22Rv1 (cell line): Measurements from ENCODE around the gene NHLRC2.

ENCODE experiments used
- H3K27ac ChIP-seq: fragments of 450-650 bp; 2 replicates; pipeline ENCODE4 v1.5.1; 2017
- CTCF ChIP-seq: fragments of 450-650 bp; IDR thresholded peaks from 2 replicates; pipeline ENCODE4 v1.5.1; 2017; ENCODE audit warnings: mild to moderate bottlenecking
- ZFX ChIP-seq: fragments of 450-650 bp; IDR thresholded peaks from 2 replicates; pipeline ENCODE4 v1.6.1; 2017; ENCODE audit warnings: antibody characterized with exemption, borderline replicate concordance

NHLRC2 gene

DNA sequence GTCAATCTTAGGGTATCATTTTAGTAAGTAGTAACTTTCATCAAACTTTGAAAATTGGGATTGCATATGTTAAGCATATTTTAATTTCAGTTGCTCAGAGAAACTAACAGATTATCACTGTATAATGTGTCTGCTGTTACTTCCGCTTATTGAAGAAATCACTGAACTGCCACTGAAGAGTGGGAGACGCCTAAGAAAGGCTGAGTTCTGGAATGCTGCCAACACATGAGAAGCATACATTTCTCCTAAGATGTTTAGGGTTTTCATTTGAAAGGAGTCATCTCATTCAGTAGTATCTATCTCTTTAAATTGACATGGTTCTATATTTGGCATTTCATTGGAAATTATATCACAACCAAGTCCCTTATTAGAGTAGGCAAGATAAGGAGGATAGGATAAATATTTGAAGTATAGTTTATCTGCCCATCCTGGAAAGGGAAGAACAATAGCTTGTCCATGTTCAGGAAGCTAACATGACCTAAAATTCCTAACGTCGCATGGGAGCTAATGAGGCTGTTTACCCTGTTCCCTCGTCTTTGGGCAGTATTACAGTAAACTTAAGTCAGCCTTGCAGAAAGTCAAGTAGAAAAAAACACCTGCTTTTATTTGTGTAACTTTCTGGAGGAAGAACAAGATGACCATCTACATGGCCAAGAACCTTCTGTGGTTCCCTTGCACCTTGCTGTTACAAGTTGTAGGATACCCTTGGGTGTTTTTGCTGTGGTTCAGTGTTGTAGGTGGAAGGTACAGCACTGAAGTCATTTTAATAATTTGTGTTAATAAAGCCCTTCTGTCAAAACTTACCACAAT is 67.3 kb downstream of the NHLRC2 start:
- no peak overlapping the region for H3K27ac ChIP-seq
- no peak for TF ChIP-seq CTCF
- TF ChIP-seq ZFX, result no peak

- no peak overlapping the region for H3K27ac ChIP-seq
- TF ChIP-seq ZFX (no peak), CTCF (no peak)
These were observed 68.5 kb downstream of the NHLRC2 start for GRCh38 chr10:113922787-113923570.

GRCh38 chr10:113924186-113924585 is 69.7 kb downstream of the NHLRC2 start:
- TF ChIP-seq CTCF (no peak), ZFX (no peak)
- H3K27ac ChIP-seq, result no peak overlapping the region

GRCh38 chr10:113924664-113925063 is 70.2 kb downstream of the NHLRC2 start:
- H3K27ac ChIP-seq, result no peak overlapping the region
- TF ChIP-seq ZFX, result no peak
- TF ChIP-seq CTCF, result no peak

GRCh38 chr10:113927440-113927839 is 73.0 kb downstream of the NHLRC2 start:
- no peak overlapping the region for H3K27ac ChIP-seq
- TF ChIP-seq ZFX (no peak), CTCF (no peak)

GRCh38 chr10:113928830-113929229 is 74.4 kb downstream of the NHLRC2 start:
- TF ChIP-seq ZFX (no peak), CTCF (no peak)
- no peak overlapping the region for H3K27ac ChIP-seq

GRCh38 chr10:113929522-113929921 is 75.1 kb downstream of the NHLRC2 start:
- no peak overlapping the region for H3K27ac ChIP-seq
- TF ChIP-seq CTCF, result no peak
- TF ChIP-seq ZFX, result no peak
